HG03280 (cell line): ENCODE data around the gene ACR.

Experiments used
- ATAC-seq: cut with Tn5 transposase; IDR thresholded peaks from one replicate; pipeline ENCODE4 v1.9.1; 2021; ENCODE audit warnings: mild to moderate bottlenecking, moderate library complexity; ENCODE audit not compliant: unreplicated experiment

ACR gene

DNA sequence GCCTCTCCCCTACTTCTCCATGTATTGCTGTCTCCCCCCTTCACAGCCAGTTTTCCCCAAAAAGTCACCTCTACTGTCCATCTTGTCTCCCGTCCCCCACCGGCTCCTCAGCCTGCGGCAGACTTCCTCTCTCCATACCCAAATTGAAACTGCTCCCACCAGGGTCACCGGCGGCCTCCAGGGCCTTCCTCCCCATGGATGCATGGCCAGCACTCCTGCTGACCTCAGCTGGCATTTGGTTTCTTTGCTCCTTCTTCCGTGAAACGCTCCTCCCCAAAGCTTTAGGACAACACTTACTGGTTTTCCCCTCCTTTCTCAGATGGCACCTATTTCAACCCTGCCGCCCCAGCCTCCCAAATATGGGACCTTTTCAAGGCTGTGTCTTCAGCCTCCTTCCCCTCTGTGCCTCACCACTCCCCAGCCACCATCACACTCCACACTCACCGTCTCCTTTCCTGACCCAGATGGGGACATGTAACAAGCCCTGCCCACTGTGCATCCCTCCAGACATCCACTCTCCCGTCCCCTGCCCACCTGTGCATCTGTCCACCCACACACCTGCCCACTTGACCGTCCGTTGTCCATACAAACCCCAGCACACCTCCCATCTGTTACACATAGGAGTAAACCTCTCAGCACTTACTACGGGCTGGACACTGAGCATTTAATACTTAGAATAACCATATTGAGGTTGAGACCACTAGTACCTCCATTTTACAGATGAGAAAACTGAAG, 21.5 kb upstream of the ACR start:
- ATAC-seq, result no peak

DNA sequence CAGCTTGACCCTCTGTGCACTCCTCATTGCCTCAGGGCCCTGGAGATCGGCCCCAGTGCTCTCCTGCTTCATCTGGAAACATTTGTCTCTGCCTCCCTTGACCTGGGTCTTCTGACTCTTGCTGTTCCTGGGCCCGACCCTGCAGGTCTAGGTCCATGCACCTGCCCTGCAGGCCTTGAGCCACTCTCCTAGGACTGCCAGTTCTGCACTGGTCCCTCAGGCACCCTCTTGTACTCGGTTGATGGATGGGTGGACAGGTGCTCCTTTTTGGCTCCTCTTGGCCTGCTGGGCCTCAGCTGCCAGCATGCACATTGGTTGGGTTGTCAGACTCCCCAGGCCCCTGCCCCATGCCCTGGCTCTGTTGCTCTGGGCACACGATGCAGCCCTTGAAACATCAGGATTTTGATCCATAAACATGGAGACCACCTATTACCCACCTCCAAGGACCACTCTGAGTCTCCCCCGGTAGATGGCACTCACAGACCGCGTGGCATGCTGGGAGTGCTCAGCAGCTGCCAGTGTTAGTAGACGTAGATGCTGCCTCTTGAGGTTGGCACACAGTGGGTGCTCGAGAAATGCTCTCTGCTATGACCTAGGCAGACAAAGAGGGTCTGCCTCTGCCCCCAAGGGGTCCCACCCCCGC, 20.2 kb upstream of the ACR start:
- ATAC-seq, result no peak

DNA sequence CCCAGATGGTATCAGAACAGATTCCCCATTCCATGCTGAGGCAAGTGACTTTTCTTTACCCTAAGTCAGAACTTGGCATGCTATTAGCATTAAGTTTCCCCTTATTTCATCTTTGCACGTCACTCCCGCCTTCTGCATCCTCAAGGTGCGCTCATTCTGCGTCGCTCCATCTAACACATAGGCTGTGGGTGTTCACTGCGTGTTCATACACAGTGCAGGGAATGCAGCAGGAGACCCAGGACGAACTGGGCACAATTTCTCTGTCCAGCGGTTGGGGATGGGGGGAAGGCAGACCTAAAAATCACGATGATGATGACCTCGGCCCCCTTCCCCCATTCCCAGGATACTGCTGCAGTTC, 19.7 kb upstream of the ACR start:
- no peak for ATAC-seq

DNA sequence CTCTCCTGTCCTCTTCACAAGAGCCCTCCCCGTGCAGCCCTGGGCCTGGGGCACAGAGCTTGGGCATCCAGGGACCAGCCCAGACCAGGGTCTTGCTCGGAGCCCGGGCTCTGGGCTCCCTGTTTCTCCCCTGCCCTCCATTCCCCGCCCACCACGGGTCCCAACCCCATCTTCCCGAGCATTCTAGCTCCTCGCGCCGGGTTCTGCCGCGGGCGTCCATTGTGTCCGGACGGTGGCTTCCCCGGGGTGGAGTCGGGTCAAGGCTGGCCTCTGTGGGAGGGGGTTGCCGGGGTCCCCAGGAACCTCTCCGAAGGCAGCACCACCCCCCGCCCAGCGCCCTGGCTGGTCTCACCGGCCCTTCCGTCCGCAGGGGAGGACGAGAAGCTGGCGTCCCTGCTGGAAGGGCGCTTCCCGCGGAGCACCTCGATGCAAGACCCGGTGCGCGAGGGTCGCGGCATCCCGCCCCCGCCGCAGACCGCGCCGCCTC, 18.1 kb upstream of the ACR start:
- ATAC-seq, result no peak

DNA sequence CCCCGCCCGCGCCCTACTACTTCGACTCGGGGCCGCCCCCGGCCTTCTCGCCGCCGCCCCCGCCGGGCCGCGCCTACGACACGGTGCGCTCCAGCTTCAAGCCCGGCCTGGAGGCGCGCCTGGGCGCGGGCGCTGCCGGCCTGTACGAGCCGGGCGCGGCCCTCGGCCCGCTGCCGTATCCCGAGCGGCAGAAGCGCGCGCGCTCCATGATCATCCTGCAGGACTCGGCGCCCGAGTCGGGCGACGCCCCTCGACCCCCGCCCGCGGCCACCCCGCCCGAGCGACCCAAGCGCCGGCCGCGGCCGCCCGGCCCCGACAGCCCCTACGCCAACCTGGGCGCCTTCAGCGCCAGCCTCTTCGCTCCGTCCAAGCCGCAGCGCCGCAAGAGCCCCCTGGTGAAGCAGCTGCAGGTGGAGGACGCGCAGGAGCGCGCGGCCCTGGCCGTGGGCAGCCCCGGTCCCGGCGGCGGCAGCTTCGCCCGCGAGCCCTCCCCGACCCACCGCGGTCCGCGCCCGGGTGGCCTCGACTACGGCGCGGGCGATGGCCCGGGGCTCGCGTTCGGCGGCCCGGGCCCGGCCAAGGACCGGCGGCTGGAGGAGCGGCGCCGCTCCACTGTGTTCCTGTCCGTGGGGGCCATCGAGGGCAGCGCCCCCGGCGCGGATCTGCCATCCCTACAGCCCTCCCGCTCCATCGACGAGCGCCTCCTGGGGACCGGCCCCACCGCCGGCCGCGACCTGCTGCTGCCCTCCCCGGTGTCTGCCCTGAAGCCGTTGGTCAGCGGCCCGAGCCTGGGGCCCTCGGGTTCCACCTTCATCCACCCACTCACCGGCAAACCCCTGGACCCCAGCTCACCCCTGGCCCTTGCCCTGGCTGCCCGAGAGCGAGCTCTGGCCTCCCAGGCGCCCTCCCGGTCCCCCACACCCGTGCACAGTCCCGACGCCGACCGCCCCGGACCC, 17.4 kb upstream of the ACR start:
- no peak for ATAC-seq

DNA sequence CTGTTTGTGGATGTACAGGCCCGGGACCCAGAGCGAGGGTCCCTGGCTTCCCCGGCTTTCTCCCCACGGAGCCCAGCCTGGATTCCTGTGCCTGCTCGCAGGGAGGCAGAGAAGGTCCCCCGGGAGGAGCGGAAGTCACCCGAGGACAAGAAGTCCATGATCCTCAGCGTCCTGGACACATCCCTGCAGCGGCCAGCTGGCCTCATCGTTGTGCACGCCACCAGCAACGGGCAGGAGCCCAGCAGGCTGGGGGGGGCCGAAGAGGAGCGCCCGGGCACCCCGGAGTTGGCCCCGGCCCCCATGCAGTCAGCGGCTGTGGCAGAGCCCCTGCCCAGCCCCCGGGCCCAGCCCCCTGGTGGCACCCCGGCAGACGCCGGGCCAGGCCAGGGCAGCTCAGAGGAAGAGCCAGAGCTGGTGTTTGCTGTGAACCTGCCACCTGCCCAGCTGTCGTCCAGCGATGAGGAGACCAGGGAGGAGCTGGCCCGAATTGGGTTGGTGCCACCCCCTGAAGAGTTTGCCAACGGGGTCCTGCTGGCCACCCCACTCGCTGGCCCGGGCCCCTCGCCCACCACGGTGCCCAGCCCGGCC, 16.7 kb upstream of the ACR start:
- no peak for ATAC-seq

DNA sequence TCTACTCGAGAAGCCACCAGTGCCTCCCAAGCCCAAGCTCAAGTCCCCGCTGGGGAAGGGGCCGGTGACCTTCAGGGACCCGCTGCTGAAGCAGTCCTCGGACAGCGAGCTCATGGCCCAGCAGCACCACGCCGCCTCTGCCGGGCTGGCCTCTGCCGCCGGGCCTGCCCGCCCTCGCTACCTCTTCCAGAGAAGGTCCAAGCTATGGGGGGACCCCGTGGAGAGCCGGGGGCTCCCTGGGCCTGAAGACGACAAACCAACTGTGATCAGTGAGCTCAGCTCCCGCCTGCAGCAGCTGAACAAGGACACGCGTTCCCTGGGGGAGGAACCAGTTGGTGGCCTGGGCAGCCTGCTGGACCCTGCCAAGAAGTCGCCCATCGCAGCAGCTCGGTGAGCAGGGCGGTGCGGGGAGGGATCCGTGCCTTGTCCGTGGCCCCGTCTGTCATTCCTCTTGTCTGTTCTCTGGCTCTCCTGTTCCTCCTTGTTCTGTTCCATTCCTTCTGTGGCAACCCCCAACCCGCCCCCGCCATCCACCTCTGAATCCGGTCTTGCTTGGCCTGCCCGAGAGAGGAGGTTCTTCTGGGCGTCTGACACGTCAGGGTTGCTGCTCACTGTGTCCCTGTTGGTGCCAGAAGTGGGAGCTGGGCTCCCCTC, 15.8 kb upstream of the ACR start:
- no peak for ATAC-seq

DNA sequence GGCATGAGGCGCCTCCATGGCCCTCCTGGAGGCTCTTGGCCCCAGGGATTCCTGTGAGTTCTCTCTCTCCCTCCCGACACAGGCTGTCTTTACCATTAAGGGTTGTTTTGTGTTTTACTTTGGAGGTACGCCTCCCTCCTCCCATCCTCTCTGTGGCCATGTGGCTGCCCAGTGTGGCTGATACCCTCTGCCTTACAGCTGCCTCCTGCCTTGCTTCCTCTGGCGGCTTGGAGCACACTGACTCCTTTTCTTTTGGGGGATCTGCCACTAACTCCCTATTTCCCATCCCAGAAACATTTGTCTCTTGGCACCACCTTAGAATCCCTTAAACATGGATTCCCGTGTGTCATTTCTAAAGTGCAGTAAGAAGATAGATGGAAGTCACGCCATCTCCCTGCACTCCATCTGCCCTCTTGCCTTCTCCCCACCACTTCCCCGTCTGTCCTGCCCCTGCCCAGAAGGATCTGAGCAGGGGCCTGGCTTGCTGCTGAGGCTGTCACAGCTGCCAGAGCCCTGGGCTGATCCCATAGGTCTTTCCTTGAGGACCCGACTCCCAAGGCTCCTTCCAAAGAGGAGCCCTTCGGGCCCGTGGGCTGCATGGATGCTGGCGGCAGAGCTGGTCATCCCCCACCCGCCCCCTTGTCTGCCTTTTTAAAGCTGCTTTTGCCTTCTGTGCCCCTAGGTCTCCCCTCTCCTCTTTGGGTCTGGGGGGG, 15.1 kb upstream of the ACR start:
- no peak for ATAC-seq

DNA sequence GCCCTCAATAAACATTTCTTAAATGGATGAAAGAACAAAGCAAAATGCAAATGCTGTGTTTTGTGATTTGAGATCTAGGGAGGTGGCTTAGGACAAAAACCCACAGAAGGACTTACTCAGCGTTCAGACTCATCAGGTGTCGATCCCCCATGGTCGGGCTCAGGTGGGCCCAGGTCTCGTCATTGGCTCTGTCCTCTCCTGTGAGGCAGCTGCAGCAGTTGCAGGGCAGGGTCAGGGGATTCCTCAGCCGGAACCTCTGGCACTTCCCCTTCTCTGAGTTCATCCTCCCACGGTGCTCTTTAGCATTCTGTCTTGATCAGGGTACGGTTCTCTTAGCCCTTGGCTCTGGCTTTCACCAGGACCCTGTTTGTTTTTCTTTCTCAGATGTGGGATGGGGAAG, 14.0 kb upstream of the ACR start:
- ATAC-seq, result no peak

DNA sequence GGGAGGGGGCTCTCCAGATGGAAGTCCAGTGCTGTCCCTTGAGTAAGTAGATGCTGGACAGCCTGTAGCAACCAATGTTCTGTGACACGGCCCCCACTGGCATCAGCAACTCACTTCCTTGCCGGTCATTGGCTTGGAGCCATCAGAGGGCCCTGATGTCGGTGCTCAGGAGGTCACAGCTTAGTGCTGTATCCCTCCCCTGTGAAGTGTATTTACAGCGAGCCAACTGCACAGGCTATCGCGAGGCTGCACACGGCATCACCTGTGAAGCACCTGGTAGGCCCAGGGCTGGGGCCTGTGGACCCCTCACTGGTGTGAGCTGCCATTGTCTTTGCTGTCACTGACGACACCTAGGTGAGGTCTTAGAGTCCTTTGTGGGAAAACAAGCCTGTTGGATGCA, 13.4 kb upstream of the ACR start:
- ATAC-seq, result no peak

DNA sequence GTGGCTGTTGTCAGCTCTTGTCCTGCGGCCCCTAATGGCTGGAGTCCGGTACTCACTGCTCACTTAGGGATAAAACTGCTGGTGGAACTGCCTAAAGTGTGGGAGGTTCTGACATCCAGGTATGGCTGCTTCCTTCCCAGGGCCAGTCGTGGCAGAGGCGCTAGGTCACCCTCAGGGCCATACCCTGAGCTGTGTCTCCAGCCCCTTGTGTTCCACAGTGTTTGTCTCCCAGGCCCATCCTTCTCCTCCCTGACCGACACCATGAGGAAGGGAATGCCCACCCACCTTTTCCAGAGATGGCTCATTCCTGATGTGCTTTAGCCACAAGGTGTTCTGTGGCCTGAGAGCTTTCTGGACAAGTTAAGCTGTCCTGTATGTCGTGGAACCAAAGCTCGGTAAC, 12.4 kb upstream of the ACR start:
- no peak for ATAC-seq

DNA sequence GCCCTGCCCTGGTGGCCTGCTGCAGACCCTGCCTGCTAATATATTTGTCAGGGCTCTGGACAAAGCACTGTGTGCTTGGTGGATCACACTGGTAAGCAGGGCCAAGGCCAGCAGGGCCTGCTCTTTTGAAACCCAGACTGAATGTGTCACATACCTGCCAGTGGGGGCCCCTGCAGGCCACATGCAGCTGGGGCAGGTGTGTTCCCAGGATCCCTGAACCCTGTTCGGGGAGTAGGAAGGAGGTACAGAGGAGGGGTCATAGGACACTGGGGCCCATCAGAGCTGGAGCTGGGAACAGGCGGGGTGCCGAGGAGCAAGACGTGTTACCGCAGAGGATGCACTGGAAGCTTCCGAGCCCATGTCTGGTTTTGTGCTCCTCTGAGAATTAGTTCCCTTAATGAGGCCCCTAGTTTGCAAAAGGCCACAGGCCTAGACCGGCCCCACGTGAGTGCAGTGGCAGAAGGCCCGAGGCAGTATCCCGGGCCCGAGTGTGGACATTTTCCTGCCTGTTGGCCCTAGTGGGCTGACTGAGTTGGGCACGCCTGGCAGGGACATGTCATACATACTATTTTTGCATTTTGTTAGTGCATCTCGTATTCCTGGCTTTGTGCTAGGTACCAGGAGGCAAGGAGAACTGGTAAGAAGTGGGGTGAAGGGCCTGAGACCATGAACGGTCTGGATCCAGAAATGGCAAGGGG, 11.2 kb upstream of the ACR start:
- ATAC-seq, result no peak

DNA sequence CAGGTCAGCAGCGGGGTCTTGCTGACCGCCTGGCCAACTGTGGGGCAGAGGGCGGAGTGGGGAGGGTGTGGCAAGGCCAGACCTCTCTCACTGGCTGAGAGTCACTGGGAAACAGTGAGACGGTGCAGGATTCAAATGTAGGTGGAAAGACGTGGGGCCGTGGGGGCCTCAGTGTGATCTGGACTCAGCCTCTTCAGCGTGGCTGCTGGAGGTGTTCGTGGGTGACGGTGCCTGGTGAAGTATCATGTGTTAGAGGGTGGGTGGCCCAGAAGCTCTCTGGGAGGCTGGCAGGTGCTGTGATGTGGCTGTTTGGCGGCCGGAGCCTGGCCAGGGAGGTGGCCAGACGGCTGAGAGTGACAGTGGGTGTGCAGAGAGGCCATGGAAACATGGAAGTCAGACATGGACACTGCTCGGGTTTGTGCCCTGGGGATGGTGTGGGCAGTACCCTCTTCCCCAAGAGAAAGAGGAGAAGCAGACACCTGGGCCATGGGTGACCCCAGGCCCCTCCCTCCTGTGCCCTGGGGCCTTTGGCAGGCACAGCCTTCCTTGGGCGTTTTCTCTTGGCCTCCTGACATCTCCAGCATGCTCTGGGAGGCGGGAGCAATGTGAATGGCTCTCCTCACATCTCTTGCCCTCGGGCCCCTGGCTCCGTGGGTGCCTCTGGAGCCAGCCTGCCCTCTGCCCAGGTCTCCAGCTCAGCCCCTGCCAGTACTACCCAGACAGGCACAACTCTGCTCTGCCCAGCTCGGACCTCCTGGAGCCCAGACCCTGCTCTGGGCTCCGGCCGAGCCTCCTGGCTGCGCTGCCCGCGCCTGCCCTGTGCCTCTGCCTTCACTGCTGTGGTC, 10.1 kb upstream of the ACR start:
- ATAC-seq, result no peak

DNA sequence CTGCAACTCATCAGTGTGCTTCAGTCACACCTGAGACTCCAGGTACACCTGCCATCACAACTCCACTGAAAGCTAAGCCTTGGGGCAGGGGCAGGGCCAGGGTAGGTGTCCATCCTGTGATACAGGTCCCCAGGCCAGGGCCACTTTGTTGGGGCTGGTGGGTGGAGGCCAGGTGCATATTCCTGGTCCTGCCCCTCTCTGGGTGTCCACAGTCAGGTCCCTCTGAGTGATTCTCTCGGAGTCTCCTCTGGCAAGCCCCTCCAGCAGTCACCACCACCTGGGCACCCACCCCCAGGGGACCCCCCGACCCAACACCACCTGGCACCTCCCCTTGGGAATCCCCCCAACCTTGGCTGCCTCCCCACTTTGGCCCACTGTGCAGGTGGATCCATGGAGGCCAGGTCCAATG, 9.5 kb upstream of the ACR start:
- ATAC-seq, result no peak

DNA sequence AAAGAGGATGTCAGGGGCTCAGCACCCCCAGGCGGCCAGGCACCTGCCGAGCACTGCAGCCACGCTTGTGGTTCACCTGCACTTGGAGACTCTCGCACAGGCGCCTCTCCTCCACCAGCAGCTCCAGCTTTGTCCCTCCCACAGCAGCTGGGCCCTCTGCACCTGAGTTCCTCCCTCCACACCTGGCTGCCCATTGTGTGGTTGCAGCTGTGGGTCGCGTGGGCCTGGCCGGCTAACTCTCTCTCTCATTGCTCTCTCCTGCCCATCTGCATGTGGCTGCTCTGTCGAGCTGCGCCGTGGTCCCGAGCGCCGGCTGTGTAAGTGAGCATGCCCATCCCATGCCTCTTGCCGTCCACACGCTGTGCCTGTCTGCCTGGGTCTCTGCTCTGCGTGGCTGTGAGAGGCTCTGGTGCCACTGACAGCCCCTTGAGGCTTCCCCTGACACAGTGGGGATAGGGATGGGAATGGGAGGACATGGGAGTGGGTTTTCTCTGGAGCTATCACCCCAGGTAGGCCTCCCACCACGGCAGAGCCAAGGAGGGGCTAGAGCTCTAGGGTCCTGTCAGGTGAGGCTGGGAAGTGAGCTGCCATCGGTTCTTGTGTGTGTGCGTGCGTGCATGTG, 8.5 kb upstream of the ACR start:
- ATAC-seq, result no peak

DNA sequence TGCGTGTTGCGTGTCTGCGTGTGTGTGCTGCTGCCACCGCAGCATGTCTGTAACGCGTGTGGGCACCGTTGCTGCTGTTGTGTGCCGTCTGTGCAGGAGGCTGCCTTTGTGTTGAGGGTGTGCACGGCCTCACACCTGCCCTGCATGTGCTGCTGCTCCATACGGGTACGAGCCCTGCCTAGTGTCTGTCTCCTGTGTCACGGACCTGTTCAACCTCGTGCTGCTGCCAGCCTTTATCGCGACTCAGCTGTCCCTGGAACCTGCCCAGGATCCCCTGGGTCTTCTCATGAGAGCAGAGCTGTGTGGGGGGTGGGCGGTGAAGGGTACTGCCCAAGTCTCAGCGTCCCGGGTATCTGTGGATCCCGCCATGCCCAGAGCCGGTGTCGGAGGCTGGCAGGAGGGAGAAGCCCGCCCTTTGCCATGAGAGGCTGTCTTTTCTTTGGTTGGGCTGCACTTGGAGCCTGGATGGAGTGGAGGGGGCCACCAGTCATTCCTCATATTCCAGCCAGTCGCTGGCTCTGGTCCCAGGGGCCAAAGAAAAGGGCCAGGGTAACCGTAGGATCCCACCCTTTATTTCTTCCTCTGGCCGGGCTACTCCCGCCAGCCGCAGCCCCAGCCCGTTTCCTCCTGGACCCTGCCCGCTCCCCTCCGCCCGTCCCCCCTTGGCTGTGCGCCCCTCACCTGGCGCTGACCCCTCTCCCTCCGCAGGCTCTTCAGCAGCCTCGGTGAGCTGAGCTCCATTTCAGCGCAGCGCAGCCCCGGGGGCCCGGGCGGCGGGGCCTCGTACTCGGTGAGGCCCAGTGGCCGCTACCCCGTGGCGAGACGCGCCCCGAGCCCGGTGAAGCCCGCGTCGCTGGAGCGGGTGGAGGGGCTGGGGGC, 7.8 kb upstream of the ACR start:
- no peak for ATAC-seq

DNA sequence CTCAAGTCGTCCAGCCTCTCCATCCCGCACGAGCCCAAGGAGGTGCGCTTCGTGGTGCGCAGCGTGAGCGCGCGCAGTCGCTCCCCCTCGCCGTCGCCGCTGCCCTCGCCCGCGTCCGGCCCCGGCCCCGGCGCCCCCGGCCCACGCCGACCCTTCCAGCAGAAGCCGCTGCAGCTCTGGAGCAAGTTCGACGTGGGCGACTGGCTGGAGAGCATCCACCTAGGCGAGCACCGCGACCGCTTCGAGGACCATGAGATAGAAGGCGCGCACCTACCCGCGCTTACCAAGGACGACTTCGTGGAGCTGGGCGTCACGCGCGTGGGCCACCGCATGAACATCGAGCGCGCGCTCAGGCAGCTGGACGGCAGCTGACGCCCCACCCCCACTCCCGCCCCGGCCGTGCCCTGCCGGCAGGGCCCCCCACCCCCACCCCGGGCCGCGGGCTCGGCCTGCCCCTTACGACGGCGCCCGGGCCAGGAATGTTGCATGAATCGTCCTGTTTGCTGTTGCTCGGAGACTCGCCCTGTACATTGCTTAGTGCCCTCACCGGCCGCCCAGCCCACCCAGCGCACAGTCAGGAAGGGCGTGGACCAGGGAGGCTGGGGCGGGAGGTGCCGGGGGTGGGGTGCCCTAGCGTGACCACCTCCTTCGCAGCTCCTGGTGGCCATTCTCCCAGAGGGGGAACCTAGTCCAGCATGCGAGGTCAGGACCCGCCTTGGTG, 6.9 kb upstream of the ACR start:
- ATAC-seq, result no peak
